PC-9 (cell line): Measurements from ENCODE around the gene NFKB1. TPM values are rescaled to one million over a fixed set of nuclear protein-coding genes. Genes with fewer than 3 reads are reported as not detected.
A peak's percentile ranks its signal among the peaks of the same experiment; 100 is the strongest.
"Not testable (repeated sequence)": the region's sequence is repeated elsewhere in the genome, so short reads cannot be mapped to it uniquely, and the experiment has no call there.

Source experiments
- BruUV-seq: library from RNA; stranded (reverse); fragments of 400-500 nt; replicated peaks from 2 replicates; lab custom pipeline; 2021; lab: Mats Ljungman, UMichigan
- CTCF ChIA-PET: fragments of 300-600 bp; sonication (Branson Sonifier 250); formaldehyde crosslinking; loops from one replicate; lab custom pipeline; 2022; ENCODE audit warnings: antibody characterized with exemption; lab: Charles Lee
- POLR2A ChIA-PET: fragments of 300-600 bp; sonication (Branson Sonifier 250); formaldehyde crosslinking; loops from one replicate; lab custom pipeline; 2022; ENCODE audit warnings: antibody characterized with exemption; ENCODE audit not compliant: unreplicated experiment; lab: Charles Lee
- DNase-seq, 2 experiments: peaks; one replicate each; pipeline versions ENCODE4 v3.0.0 to v3.0.0-alpha.2; 2015 to 2022; ENCODE audit warnings: mixed read lengths in 1 of 2
- H2AFZ ChIP-seq: fragments of 200-600 bp; sonication (generic); 2 replicates; pipeline ENCODE4 v1.8.1; 2017; ENCODE audit warnings: antibody characterized with exemption
- H3F3A ChIP-seq: fragments of 200-600 bp; sonication (generic); 2 replicates; pipeline ENCODE4 v1.8.1; 2017; ENCODE audit warnings: antibody characterized with exemption, mild to moderate bottlenecking, low read depth; ENCODE audit not compliant: insufficient read depth
- H3K27ac ChIP-seq: fragments of 200-600 bp; sonication (generic); 2 replicates; pipeline ENCODE4 v1.6.1; 2016; ENCODE audit warnings: mixed run types
- H3K27me3 ChIP-seq: fragments of 200-600 bp; sonication (generic); 2 replicates; pipeline ENCODE4 v1.6.1; 2016; ENCODE audit warnings: low read depth, mixed run types; ENCODE audit not compliant: insufficient read depth
- H3K36me3 ChIP-seq: fragments of 200-600 bp; sonication (generic); 2 replicates; pipeline ENCODE4 v1.6.1; 2016; ENCODE audit warnings: low read depth, mixed run types
- H3K4me1 ChIP-seq: fragments of 200-600 bp; sonication (generic); replicated peaks from 2 replicates; pipeline ENCODE4 v1.6.1; 2016; ENCODE audit warnings: mixed run types; ENCODE audit not compliant: insufficient read depth
- H3K4me2 ChIP-seq: fragments of 200-600 bp; sonication (generic); 2 replicates; pipeline ENCODE4 v1.6.1; 2017; ENCODE audit warnings: mixed run types
- H3K4me3 ChIP-seq: fragments of 200-600 bp; sonication (generic); 2 replicates; pipeline ENCODE4 v1.6.1; 2016; ENCODE audit warnings: mixed run types
- H3K79me2 ChIP-seq: fragments of 200-600 bp; sonication (generic); 2 replicates; pipeline ENCODE4 v1.6.1; 2017; ENCODE audit warnings: low read depth, mixed run types
- H3K9me2 ChIP-seq: fragments of 200-600 bp; sonication (generic); 2 replicates; pipeline ENCODE4 v1.8.1; 2017; ENCODE audit warnings: mild to moderate bottlenecking; ENCODE audit not compliant: insufficient read depth
- H3K9me3 ChIP-seq: fragments of 200-600 bp; sonication (generic); 2 replicates; pipeline ENCODE4 v1.8.1; 2016; ENCODE audit warnings: low read depth; ENCODE audit not compliant: insufficient read depth
- H4K20me1 ChIP-seq: fragments of 200-600 bp; sonication (generic); 2 replicates; pipeline ENCODE4 v1.8.1; 2017; ENCODE audit not compliant: insufficient read depth
- EZH2 ChIP-seq: fragments of 200-600 bp; sonication (generic); IDR thresholded peaks from 2 replicates; pipeline ENCODE4 v1.8.0; 2017; ENCODE audit warnings: antibody characterized with exemption, low read depth
- intact Hi-C: fragments of 100-400 bp; cut with micrococcal nuclease; formaldehyde crosslinking; loops from one replicate; pipeline ENCODE4 v1.10.0; 2022; ENCODE audit not compliant: unreplicated experiment
- total RNA-seq: library from RNA; stranded (reverse); gene quantifications from 2 replicates; pipeline ENCODE4 v1.2.3, GENCODE V29; 2021
- TF ChIP-seq, protein P1 (sequence below): fragments of 200-600 bp; sonication (generic); conservative IDR thresholded peaks from 2 replicates; pipeline ENCODE4 v1.6.1; 2017; ENCODE audit warnings: mixed run types, antibody characterized with exemption, mild to moderate bottlenecking, moderate library complexity

NFKB1 gene
- total RNA-seq, 1 experiment from 2014 or later, result 11.6 TPM

DNA sequence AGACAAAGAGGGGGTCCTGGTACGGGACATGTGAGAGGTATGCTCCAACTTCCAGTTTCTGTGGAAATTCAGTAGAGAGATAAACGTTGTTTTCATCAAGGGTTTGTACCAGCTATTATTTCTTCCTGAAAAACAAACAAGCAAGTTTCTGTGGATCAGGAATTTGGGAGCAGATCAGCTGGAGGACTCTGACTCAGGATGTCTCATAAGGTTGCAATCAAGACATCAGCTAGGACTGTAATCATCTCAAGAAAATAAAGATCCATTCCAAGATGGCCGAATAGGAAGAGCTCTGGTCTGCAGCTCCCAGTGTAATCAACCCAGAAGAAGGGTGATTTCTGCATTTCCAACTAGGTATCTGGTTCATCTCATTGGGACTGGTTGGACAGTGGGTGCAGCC is 23.5 kb upstream of the NFKB1 start:
- ChIA-PET POLR2A (no interaction called here), CTCF (interaction anchor here (1.1 kb wide), 1 partner anchor 143 kb away, joined by 3 read pairs; no protein-coding TSS in a partner anchor)
- no peak overlapping the region for H3K4me3 ChIP-seq
- no peak overlapping the region for H3K4me2 ChIP-seq
- H3K27ac ChIP-seq, result no peak overlapping the region
- no peaks in the 10 kb centered on the region for H3K36me3 ChIP-seq
- TF ChIP-seq, protein P1, sequence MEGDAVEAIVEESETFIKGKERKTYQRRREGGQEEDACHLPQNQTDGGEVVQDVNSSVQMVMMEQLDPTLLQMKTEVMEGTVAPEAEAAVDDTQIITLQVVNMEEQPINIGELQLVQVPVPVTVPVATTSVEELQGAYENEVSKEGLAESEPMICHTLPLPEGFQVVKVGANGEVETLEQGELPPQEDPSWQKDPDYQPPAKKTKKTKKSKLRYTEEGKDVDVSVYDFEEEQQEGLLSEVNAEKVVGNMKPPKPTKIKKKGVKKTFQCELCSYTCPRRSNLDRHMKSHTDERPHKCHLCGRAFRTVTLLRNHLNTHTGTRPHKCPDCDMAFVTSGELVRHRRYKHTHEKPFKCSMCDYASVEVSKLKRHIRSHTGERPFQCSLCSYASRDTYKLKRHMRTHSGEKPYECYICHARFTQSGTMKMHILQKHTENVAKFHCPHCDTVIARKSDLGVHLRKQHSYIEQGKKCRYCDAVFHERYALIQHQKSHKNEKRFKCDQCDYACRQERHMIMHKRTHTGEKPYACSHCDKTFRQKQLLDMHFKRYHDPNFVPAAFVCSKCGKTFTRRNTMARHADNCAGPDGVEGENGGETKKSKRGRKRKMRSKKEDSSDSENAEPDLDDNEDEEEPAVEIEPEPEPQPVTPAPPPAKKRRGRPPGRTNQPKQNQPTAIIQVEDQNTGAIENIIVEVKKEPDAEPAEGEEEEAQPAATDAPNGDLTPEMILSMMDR, result no peak
- no peak for TF ChIP-seq EZH2
- no peak for DNase-seq
- no peaks in the 10 kb centered on the region for H3K27me3 ChIP-seq
- no peaks in the 10 kb centered on the region for H3K4me1 ChIP-seq
- H3K9me2 ChIP-seq, result no peaks in the 10 kb centered on the region
- H3F3A ChIP-seq, result no peaks in the 10 kb centered on the region
- intact Hi-C loops, result no loop called here
- H3K9me3 ChIP-seq, result no peaks in the 10 kb centered on the region
- no peaks in the 10 kb centered on the region for H3K79me2 ChIP-seq
- H4K20me1 ChIP-seq, result no peaks in the 10 kb centered on the region
- H2AFZ ChIP-seq, result no peak overlapping the region
- no TSS peak for BruUV-seq

DNA sequence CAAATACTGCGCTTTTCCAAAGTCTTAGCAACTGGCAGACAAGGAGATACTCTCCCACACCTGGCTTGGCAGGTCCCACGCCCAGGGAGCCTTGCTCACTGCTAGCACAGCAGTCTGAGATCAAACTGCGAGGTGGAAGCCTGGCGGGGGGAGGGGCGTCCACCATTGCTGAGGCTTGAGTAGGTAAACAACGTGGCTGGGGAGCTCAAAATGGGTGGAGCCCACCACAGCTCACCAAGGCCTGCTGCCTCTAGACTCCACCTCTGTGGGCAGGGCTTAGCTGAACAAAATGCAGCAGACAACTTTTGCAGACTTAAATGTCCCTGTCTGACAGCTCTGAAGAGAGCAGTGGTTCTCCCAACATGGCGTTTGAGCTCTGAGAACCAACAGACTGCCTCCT is 23.0 kb upstream of the NFKB1 start:
- Histone ChIP-seq H3F3A (no peaks in the 10 kb centered on the region), H3K9me3 (no peaks in the 10 kb centered on the region), H3K4me1 (no peaks in the 10 kb centered on the region), H2AFZ (no peak overlapping the region), H3K36me3 (no peaks in the 10 kb centered on the region), H3K27me3 (no peaks in the 10 kb centered on the region), H3K27ac (no peak overlapping the region), H3K9me2 (no peaks in the 10 kb centered on the region), H3K4me3 (no peak overlapping the region), H4K20me1 (no peaks in the 10 kb centered on the region), H3K79me2 (no peaks in the 10 kb centered on the region), H3K4me2 (no peak overlapping the region)
- ChIA-PET POLR2A (no interaction called here), CTCF (interaction anchor here (1.1 kb wide), 1 partner anchor 143 kb away, joined by 3 read pairs; no protein-coding TSS in a partner anchor)
- peak in 1 of 2 experiments; percentile 39 for DNase-seq
- TF ChIP-seq, protein P1, result no peak
- no TSS peak for BruUV-seq
- intact Hi-C loops, result no loop called here

DNA sequence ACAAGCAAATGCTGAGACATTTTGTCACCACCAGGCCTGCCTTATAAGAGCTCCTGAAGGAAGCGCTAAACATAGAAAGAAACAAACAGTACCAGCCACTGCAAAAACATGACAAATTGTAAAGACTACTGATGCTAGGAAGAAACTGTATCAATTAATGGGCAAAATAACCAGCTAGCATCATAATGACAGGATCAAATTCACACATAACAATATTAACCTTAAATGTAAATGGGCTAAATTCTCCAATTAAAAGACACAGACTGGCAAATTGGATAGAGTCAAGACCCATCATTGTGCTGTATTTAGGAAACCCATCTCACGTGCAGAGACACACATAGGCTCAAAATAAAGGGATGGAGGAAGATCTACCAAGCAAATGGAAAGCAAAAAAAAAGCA is 21.3 kb upstream of the NFKB1 start:
- H2AFZ ChIP-seq, BruUV-seq, H3K79me2 ChIP-seq, H3K9me2 ChIP-seq, H3K4me1 ChIP-seq, H3K9me3 ChIP-seq, H3F3A ChIP-seq, POLR2A ChIA-PET, intact Hi-C loops, H3K36me3 ChIP-seq, H3K4me2 ChIP-seq, H3K4me3 ChIP-seq, H3K27me3 ChIP-seq, H3K27ac ChIP-seq, H4K20me1 ChIP-seq, CTCF ChIA-PET, DNase-seq: not testable (repeated sequence)

DNA sequence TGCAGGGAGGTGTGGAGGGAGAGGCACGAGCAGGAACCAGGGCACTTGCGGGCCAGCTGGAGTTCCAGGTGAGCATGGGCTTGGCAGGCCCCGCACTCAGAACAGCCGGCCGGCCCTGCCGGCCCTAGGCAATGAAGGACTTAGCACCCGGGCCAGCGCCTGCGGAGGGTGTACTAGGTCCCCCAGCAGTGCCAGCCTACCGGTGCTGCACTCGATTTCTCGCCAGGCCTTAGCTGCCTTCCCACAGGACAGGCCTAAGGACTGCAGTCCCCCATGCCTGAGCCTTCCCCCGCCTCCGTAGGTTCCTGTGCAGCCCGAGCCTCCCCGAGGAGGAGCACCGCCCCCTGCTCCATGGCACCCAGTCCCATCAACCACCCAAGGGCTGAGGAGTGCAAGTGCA is 18.0 kb upstream of the NFKB1 start:
- no peak overlapping the region for H2AFZ ChIP-seq
- no peaks in the 10 kb centered on the region for H3K36me3 ChIP-seq
- H3F3A ChIP-seq, result no peaks in the 10 kb centered on the region
- POLR2A ChIA-PET, result interaction anchor here (0.6 kb wide), 1 partner anchor 12 kb away, joined by 3 read pairs; no protein-coding TSS in a partner anchor
- no peak overlapping the region for H3K4me2 ChIP-seq
- H3K79me2 ChIP-seq, result no peaks in the 10 kb centered on the region
- TF ChIP-seq, protein P1, result no peak
- TF ChIP-seq EZH2, result no peak
- H4K20me1 ChIP-seq, result no peaks in the 10 kb centered on the region
- no peaks in the 10 kb centered on the region for H3K9me3 ChIP-seq
- H3K4me3 ChIP-seq, result no peak overlapping the region
- H3K27ac ChIP-seq, result no peak overlapping the region
- H3K27me3 ChIP-seq, result no peaks in the 10 kb centered on the region
- DNase-seq, result no peak
- no TSS peak for BruUV-seq
- no peaks in the 10 kb centered on the region for H3K9me2 ChIP-seq
- H3K4me1 ChIP-seq, result no peaks in the 10 kb centered on the region
- intact Hi-C loops, result no loop called here
- CTCF ChIA-PET, result no interaction called here

DNA sequence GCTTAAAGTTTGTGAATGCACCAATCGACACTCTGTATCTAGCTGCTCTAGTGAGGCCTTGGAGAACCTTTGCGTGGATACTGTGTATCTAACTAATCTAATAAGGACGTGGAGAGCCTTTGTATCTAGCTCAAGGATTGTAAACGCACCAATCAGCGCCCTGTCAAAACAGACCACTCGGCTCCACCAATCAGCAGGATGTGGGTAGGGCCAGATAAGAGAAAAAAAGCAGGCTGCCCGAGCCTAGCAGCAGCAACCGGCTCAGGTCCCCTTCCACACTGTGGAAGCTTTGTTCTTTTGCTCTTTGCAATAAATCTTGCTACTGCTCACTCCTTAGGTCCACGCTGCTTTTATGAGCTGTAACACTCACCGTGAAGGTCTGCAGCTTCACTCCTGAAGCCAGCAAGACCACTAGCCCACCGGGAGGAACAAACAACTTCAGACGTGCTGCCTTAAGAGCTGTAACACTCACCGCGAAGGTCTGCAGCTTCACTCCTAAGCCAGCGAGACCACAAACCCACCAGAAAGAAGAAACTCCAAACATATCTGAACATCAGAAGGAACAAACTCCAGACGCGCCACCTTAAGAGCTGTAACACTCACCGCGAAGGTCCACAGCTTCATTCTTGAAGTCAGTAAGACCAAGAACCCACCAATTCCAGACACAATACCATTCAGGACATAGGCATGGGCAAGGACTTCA is 17.0 kb upstream of the NFKB1 start:
- H2AFZ ChIP-seq, H3K79me2 ChIP-seq, H4K20me1 ChIP-seq, DNase-seq, BruUV-seq, H3K4me2 ChIP-seq, H3F3A ChIP-seq, H3K27me3 ChIP-seq, H3K9me3 ChIP-seq, H3K4me1 ChIP-seq, H3K27ac ChIP-seq, CTCF ChIA-PET, H3K4me3 ChIP-seq, intact Hi-C loops, H3K9me2 ChIP-seq, H3K36me3 ChIP-seq: not testable (repeated sequence)
- POLR2A ChIA-PET, result interaction anchor here (0.6 kb wide), 1 partner anchor 11 kb away, joined by 3 read pairs; no protein-coding TSS in a partner anchor
